Measurements from ENCODE around the gene CRISPLD2. TPM values are rescaled to one million over a fixed set of nuclear protein-coding genes. Genes with fewer than 3 reads are reported as not detected.
"Not testable (repeated sequence)": the region's sequence is repeated elsewhere in the genome, so short reads cannot be mapped to it uniquely, and the experiment has no call there.

Gene CRISPLD2
- polyA plus RNA-seq, 1 experiment: 103 TPM

DNA sequence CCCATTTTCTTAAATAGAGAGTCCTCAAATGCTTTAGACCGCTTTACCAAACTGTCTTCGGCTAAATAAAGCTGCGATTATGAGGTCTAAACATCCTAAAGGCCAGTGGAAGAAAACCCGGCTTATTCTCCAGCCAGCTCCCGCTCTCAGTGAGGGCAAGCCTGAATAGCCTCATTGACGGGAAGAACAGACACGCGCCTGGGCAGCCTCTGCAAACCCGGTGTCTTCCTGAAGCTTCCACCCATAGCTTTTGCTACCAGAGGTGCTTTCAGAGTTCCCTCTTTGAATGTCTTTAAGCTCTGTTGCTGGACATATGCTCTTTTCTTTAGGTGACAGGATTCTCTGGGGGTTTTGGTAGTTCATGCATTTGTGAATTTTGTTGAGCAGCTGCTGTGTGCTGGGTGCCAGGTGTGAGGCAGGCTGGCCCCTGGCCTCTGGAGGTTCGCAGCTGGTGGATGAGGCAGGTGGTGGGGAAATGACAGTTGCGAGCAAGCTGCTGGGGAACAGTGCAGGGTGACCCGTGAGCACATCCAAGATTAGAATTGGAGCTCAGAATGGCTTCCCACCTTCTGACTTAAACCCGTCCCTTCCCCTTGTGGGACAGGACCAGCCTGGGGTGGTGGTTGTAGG lies 44.7 kb downstream of the CRISPLD2 start:
- DNase-seq (ENCODE audit: low read depth, low spot score): no peak
- CTCF ChIA-PET: interaction anchor here (1.1 kb wide), 2 partner anchors 11 to 110 kb away, joined by 4 to 6 read pairs; no protein-coding TSS in a partner anchor
- POLR2A ChIA-PET: interaction anchor here (0.6 kb wide), 1 partner anchor 41 kb away, joined by 3 read pairs; no protein-coding TSS in a partner anchor
- H3K27ac ChIP-seq (ENCODE audit: low read depth, low read length): no peak overlapping the region
- no peaks in the 10 kb centered on the region for H3K27me3 ChIP-seq (ENCODE audit: control insufficient read depth, insufficient read depth, low read length)
- TF ChIP-seq, protein P1, sequence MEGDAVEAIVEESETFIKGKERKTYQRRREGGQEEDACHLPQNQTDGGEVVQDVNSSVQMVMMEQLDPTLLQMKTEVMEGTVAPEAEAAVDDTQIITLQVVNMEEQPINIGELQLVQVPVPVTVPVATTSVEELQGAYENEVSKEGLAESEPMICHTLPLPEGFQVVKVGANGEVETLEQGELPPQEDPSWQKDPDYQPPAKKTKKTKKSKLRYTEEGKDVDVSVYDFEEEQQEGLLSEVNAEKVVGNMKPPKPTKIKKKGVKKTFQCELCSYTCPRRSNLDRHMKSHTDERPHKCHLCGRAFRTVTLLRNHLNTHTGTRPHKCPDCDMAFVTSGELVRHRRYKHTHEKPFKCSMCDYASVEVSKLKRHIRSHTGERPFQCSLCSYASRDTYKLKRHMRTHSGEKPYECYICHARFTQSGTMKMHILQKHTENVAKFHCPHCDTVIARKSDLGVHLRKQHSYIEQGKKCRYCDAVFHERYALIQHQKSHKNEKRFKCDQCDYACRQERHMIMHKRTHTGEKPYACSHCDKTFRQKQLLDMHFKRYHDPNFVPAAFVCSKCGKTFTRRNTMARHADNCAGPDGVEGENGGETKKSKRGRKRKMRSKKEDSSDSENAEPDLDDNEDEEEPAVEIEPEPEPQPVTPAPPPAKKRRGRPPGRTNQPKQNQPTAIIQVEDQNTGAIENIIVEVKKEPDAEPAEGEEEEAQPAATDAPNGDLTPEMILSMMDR (IDR thresholded peaks at IDR 0.05; ENCODE audit: low read depth, low read length): no peak
- peaks cover 9% of the 10 kb centered on the region for H3K9me3 ChIP-seq (ENCODE audit: control insufficient read depth, insufficient read depth, low read length)
- no peak overlapping the region for H3K4me3 ChIP-seq (ENCODE audit: low read depth, low read length)

DNA sequence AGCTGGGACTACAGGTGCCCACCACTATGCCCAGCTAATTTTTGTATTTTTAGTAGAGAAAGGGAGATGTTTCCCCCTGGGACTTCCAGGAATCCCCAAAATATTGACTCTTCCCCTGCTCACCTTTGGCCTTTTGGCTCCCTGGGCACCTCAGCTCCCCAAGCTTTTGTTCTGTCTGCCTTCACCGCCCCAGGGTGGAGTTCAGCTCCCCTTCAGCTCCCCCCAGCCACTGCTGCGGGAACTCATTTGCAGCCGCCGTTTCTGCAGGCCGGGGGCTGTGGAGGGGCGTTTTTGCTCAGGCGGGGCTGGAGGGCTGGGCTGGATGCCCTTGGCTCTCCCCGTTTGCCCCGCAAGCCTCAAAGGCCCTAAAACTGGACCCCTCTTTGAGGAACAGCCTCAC lies 47.9 kb downstream of the CRISPLD2 start:
- no peaks in the 10 kb centered on the region for H3K27me3 ChIP-seq (ENCODE audit: control insufficient read depth, insufficient read depth, low read length)
- TF ChIP-seq, protein P1 (IDR thresholded peaks at IDR 0.05; ENCODE audit: low read depth, low read length): no peak
- DNase-seq (ENCODE audit: low read depth, low spot score): no peak
- H3K4me3 ChIP-seq (ENCODE audit: low read depth, low read length): no peak overlapping the region
- ChIA-PET CTCF (interaction anchor here (0.8 kb wide), 1 partner anchor 115 kb away, joined by 5 read pairs; no protein-coding TSS in a partner anchor), POLR2A (no interaction called here)
- no peaks in the 10 kb centered on the region for H3K9me3 ChIP-seq (ENCODE audit: control insufficient read depth, insufficient read depth, low read length)
- no peak overlapping the region for H3K27ac ChIP-seq (ENCODE audit: low read depth, low read length)

DNA sequence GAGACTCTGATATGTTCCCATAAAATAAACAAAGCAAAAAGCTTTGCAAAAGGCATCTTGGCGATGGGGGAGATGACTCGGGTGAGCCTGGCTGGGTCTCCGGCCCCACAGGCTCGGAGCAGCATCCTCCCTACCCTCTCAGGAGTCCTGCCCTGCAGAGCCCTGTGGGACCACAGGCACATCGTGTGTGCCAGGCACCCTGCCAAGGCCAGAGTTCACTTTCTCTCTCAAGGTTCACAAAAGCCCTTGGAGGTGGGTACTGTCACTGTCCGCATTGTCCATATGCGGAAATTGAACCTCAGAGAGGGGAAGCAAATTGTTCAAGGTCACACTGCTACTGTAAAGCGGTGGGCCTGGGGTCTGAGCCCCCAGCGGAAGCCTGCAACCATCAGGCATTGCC lies 48.5 kb downstream of the CRISPLD2 start:
- Histone ChIP-seq H3K9me3 (ENCODE audit: control insufficient read depth, insufficient read depth, low read length) (no peaks in the 10 kb centered on the region), H3K27ac (ENCODE audit: low read depth, low read length) (no peak overlapping the region), H3K4me3 (ENCODE audit: low read depth, low read length) (no peak overlapping the region), H3K27me3 (ENCODE audit: control insufficient read depth, insufficient read depth, low read length) (no peaks in the 10 kb centered on the region)
- POLR2A ChIA-PET: no interaction called here
- CTCF ChIA-PET: no interaction called here
- no peak for DNase-seq (ENCODE audit: low read depth, low spot score)
- TF ChIP-seq, protein P1 (IDR thresholded peaks at IDR 0.05; ENCODE audit: low read depth, low read length): no peak

DNA sequence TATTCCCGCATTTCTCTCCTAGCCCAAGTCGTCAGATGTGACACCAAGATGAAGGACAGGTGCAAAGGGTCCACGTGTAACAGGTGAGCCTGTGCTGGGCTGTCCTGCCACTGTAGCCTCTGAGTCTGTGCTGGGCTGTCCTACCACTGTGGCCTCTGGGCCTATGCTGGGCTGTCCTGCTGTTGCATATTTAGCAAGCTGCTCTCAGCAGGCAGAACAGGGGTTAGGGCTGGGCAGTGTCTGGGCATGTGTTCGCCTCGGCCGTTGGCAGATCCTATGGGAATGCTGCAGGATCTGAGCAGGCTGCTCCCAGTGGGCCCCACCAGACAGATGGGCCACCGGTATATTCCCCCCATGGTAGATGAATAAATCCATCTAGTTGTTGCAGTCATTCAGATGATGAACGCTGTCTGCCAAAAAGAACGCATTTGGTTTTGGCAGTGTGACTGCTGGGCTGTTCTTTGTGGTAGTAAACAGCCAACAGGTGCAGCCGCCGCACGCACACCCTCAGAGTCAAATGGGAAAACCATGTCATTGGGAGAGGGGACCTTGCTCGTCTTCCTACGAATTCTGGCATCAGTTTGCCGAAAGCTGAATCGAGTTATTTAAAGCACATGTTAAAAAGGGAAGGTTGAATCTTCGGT lies 49.2 kb downstream of the CRISPLD2 start:
- Histone ChIP-seq H3K9me3 (ENCODE audit: control insufficient read depth, insufficient read depth, low read length) (no peaks in the 10 kb centered on the region), H3K27ac (ENCODE audit: low read depth, low read length) (no peak overlapping the region), H3K27me3 (ENCODE audit: control insufficient read depth, insufficient read depth, low read length) (no peaks in the 10 kb centered on the region), H3K4me3 (ENCODE audit: low read depth, low read length) (no peak overlapping the region)
- CTCF ChIA-PET: no interaction called here
- TF ChIP-seq, protein P1 (IDR thresholded peaks at IDR 0.05; ENCODE audit: low read depth, low read length): no peak
- POLR2A ChIA-PET: no interaction called here
- DNase-seq (ENCODE audit: low read depth, low spot score): no peak

DNA sequence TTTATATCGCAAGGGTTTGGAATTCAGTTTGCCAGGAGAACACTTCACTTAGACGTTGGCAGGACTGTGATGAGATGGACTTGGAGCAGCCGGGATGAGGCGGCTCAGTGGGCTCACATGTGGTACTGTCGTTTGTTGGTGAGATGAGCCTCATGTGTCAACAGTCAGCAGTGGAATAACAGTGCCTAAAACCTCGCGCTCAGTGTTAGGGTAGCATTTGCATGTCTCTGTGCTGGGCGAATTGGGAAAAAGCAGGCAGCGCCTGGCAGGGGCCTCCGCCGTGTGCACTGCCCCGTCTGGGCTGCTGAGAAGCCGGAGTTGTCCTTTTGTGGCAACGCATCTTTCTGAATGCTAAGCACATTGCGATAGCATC lies 49.7 kb downstream of the CRISPLD2 start:
- DNase-seq (ENCODE audit: low read depth, low spot score): no peak
- CTCF ChIA-PET: no interaction called here

DNA sequence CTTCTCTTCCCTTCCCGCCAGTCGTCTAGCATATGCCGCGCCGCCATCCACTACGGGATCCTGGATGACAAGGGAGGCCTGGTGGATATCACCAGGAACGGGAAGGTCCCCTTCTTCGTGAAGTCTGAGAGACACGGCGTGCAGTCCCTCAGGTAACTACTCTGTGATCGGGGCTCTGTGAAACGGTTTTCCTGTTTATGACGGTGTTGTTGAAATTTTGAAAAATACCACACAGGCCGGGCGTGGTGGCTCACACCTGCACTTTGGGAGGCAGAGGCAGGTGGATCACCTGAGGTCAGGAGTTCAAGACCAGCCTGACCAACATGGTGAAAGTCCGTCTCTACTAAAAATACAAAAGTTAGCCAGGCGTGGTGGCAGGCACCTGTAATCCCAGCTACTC lies 53.2 kb downstream of the CRISPLD2 start:
- H3K4me3 ChIP-seq (ENCODE audit: low read depth, low read length); H3K27me3 ChIP-seq (ENCODE audit: control insufficient read depth, insufficient read depth, low read length); H3K9me3 ChIP-seq (ENCODE audit: control insufficient read depth, insufficient read depth, low read length); DNase-seq (ENCODE audit: low read depth, low spot score); H3K27ac ChIP-seq (ENCODE audit: low read depth, low read length); CTCF ChIA-PET: not testable (repeated sequence)
- POLR2A ChIA-PET: interaction anchor here (0.7 kb wide), 1 partner anchor 79 kb away, joined by 4 read pairs; no protein-coding TSS in a partner anchor

More for the DNA sequence above, 49.7 kb downstream of the CRISPLD2 start:
- POLR2A ChIA-PET: no interaction called here
- Histone ChIP-seq H3K4me3 (ENCODE audit: low read depth, low read length) (no peak overlapping the region), H3K27me3 (ENCODE audit: control insufficient read depth, insufficient read depth, low read length) (no peaks in the 10 kb centered on the region), H3K9me3 (ENCODE audit: control insufficient read depth, insufficient read depth, low read length) (no peaks in the 10 kb centered on the region), H3K27ac (ENCODE audit: low read depth, low read length) (no peak overlapping the region)
- TF ChIP-seq, protein P1 (IDR thresholded peaks at IDR 0.05; ENCODE audit: low read depth, low read length): no peak

Measured in AG04450 (cell line).